PFSK-1 (cell line): ENCODE results near the gene KCNIP4.

ENCODE experiments used
- POLR2AphosphoS5 ChIP-seq: IDR thresholded peaks from 2 replicates; pipeline ENCODE4 v1.6.1; 2012; ENCODE audit warnings: low read depth, mild to moderate bottlenecking, control low read depth, low read length, moderate library complexity
- REST ChIP-seq, 2 experiments: IDR thresholded peaks; 2 replicates each; pipeline versions ENCODE4 v1.6.1 to v1.8.0; 2011 to 2012; ENCODE audit warnings: low read depth in 2 of 2, low read length in 2 of 2, control low read depth in 1 of 2, inconsistent platforms in 1 of 2, mild to moderate bottlenecking in 1 of 2, moderate library complexity in 1 of 2; ENCODE audit not compliant: insufficient read depth in 1 of 2
- SIN3A ChIP-seq: IDR thresholded peaks from 2 replicates; pipeline ENCODE4 v1.6.1; 2012; ENCODE audit warnings: mild to moderate bottlenecking, low read length, moderate library complexity, borderline replicate concordance; ENCODE audit not compliant: insufficient read depth

GRCh38 chr4:21046141-21046540, 902.4 kb downstream of the KCNIP4 start:
- no peak for TF ChIP-seq POLR2AphosphoS5
- TF ChIP-seq SIN3A: no peak
- TF ChIP-seq REST (IDR thresholded peaks at IDR 0.05; ENCODE audit: insufficient read depth in 1 of 2, low read depth in 2 of 2, low read length in 2 of 2): no peak
